CD14-positive monocyte (primary cell): Measurements from ENCODE around the gene H6PD. TPM values are rescaled to one million over a fixed set of nuclear protein-coding genes. Genes with fewer than 3 reads are reported as not detected.

Experiments used
- DNase-seq, 3 donors: peaks; one replicate each; pipeline ENCODE4 v3.0.0-alpha.2; 2011 to 2022
- H2AFZ ChIP-seq: 2 replicates; pipeline ENCODE4 v1.6.0; 2012; ENCODE audit warnings: mild to moderate bottlenecking, low read depth, low read length, inconsistent platforms; ENCODE audit not compliant: insufficient read depth, poor library complexity, severe bottlenecking
- H3K27ac ChIP-seq, 2 donors: 1 replicate in 1 of 2; 2 replicates in 1 of 2; pipeline ENCODE4 v1.5.1; 2012 to 2013; ENCODE audit warnings: low read length in 2 of 2, control low read depth in 1 of 2, inconsistent platforms in 1 of 2, low read depth in 1 of 2, mild to moderate bottlenecking in 1 of 2
- H3K27me3 ChIP-seq, 2 donors: one replicate each; pipeline versions ENCODE4 v1.6.0 to v1.6.1; 2011 to 2013; ENCODE audit warnings: low read length in 2 of 2; ENCODE audit not compliant: control insufficient read depth in 2 of 2, insufficient read depth in 2 of 2
- H3K36me3 ChIP-seq, 2 donors: replicated peaks in 1 of 2; 1 replicate in 1 of 2; 2 replicates in 1 of 2; pipeline versions ENCODE4 v1.5.1 to v1.6.1; 2012 to 2013; ENCODE audit warnings: low read length in 2 of 2, control low read depth in 1 of 2, inconsistent platforms in 1 of 2, mild to moderate bottlenecking in 1 of 2; ENCODE audit not compliant: insufficient read depth in 2 of 2, control insufficient read depth in 1 of 2
- H3K4me1 ChIP-seq, 2 donors: 1 replicate in 1 of 2; 2 replicates in 1 of 2; pipeline versions ENCODE4 v1.5.1 to v1.6.1; 2012 to 2013; ENCODE audit warnings: low read length in 2 of 2, control low read depth in 1 of 2, inconsistent platforms in 1 of 2, mild to moderate bottlenecking in 1 of 2, moderate library complexity in 1 of 2; ENCODE audit not compliant: insufficient read depth in 2 of 2, control insufficient read depth in 1 of 2
- H3K4me2 ChIP-seq: replicated peaks from 2 replicates; pipeline ENCODE3; 2012; ENCODE audit warnings: low read length, moderate library complexity, mild to moderate bottlenecking; ENCODE audit not compliant: poor library complexity, severe bottlenecking; ENCODE audit errors: extremely low read depth
- H3K4me3 ChIP-seq, 3 experiments: fragments of 200-600 bp in 1 of 3; sonication (generic) in 1 of 3; replicated peaks in 1 of 3; 1 replicate in 2 of 3; 2 replicates in 1 of 3; pipeline ENCODE4 v1.5.1; 2011 to 2013; ENCODE audit warnings: low read length in 3 of 3, mild to moderate bottlenecking in 3 of 3, control low read depth in 2 of 3, low read depth in 2 of 3, inconsistent platforms in 1 of 3, moderate library complexity in 1 of 3
- H3K79me2 ChIP-seq: 2 replicates; pipeline ENCODE4 v1.6.0; 2012; ENCODE audit warnings: mild to moderate bottlenecking, control low read depth, inconsistent platforms, low read length, moderate library complexity; ENCODE audit not compliant: insufficient read depth
- H3K9ac ChIP-seq: 2 replicates; pipeline ENCODE4 v1.6.0; 2017; ENCODE audit warnings: low read length, mild to moderate bottlenecking; ENCODE audit not compliant: insufficient read depth, poor library complexity, severe bottlenecking
- H3K9me3 ChIP-seq, 2 donors: replicated peaks in 1 of 2; 1 replicate in 1 of 2; 2 replicates in 1 of 2; pipeline versions ENCODE4 v1.5.1 to v1.6.1; 2012 to 2013; ENCODE audit warnings: low read length in 2 of 2, control low read depth in 1 of 2; ENCODE audit not compliant: control insufficient read depth in 1 of 2, insufficient read depth in 1 of 2
- H4K20me1 ChIP-seq: 2 replicates; pipeline ENCODE4 v1.6.0; 2012; ENCODE audit warnings: mild to moderate bottlenecking, low read length, control low read depth, moderate library complexity; ENCODE audit not compliant: insufficient read depth
- H3K27ac Mint-ChIP-seq, 7 donors: one replicate each; pipeline ENCODE4 v1.8.0; 2020; ENCODE audit warnings: mild to moderate bottlenecking in 7 of 7, mixed read lengths in 7 of 7, moderate library complexity in 6 of 7, inconsistent platforms in 2 of 7
- H3K27me3 Mint-ChIP-seq, 3 donors: one replicate each; pipeline ENCODE4 v1.8.0; 2021 to 2022; ENCODE audit warnings: low read depth in 3 of 3, mild to moderate bottlenecking in 3 of 3, mixed read lengths in 3 of 3, moderate library complexity in 3 of 3, inconsistent platforms in 1 of 3
- H3K36me3 Mint-ChIP-seq, 2 donors: one replicate each; pipeline ENCODE4 v1.8.0; 2020; ENCODE audit warnings: mixed read lengths in 2 of 2, inconsistent platforms in 1 of 2, mild to moderate bottlenecking in 1 of 2
- H3K4me1 Mint-ChIP-seq: one replicate; pipeline ENCODE4 v1.8.0; 2020; ENCODE audit warnings: mild to moderate bottlenecking, mixed read lengths
- H3K4me3 Mint-ChIP-seq, 2 donors: one replicate each; pipeline ENCODE4 v1.8.0; 2020; ENCODE audit warnings: mild to moderate bottlenecking in 2 of 2, mixed read lengths in 2 of 2, moderate library complexity in 1 of 2
- H3K9me3 Mint-ChIP-seq, 7 donors: one replicate each; pipeline ENCODE4 v1.8.0; 2020 to 2022; ENCODE audit warnings: mixed read lengths in 7 of 7, mild to moderate bottlenecking in 6 of 7, moderate library complexity in 6 of 7, inconsistent platforms in 2 of 7
- WGBS: methylation state at CpG from one replicate; pipeline ENCODE4 v1.1.5; 2013; ENCODE audit warnings: missing lambda C conversion rate; ENCODE audit not compliant: insufficient coverage; 5-methylcytosine and 5-hydroxymethylcytosine counted together
- intact Hi-C, 2 donors: fragments of 100-400 bp; cut with micrococcal nuclease; formaldehyde crosslinking; loops; one replicate each; pipeline versions ENCODE4 v1.15.0 to v1.15.1; 2023
- polyA plus RNA-seq, 3 donors: library from polyadenylated mRNA; depleted of rRNA in 1 of 3; unstranded in 2 of 3; stranded (reverse) in 1 of 3; fragments of 300-500 nt in 2 of 3; fragments of >200 nt in 1 of 3; fragmentation: Illumina TruSeq in 2 of 3; gene quantifications; 1 replicate in 2 of 3; 2 replicates in 1 of 3; pipeline ENCODE4 v1.2.3, GENCODE V29; 2012 to 2021
- TF ChIP-seq, protein P1 (sequence below): fragments of 200-600 bp; IDR thresholded peaks from one replicate; pipeline ENCODE4 v1.8.0; 2022; ENCODE audit warnings: antibody characterized with exemption, mild to moderate bottlenecking

Gene H6PD
- polyA plus RNA-seq, 3 donors, result 8.6 to 15.9 (median 11.4) TPM

DNA sequence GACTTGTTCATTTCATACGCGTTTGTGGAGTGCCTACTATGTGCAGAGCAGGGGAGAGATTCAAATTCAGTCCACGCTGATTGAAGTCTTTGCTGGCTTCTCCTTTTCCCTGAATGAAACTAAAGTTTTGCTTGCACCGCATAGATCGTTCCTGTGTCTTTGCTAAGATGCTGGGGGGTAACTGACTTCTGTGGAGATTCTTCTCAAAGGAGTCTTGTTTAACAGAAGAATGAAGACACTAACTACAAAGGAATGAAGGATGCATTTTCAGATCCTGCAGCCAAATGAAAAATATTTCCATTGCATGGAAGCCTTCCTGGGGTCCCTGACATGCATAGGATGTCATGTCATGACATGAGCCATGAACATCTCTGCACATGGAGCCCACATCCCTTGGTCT, 26.9 kb upstream of the H6PD start:
- H3K9me3 Mint-ChIP-seq, result peaks cover 0 to 10% (median 0%) of the 10 kb centered on the region in 7 donors
- peaks cover 0 to 3% of the 10 kb centered on the region in 2 donors for H3K36me3 Mint-ChIP-seq
- no peak overlapping the region for H3K4me3 Mint-ChIP-seq
- TF ChIP-seq, protein P1, sequence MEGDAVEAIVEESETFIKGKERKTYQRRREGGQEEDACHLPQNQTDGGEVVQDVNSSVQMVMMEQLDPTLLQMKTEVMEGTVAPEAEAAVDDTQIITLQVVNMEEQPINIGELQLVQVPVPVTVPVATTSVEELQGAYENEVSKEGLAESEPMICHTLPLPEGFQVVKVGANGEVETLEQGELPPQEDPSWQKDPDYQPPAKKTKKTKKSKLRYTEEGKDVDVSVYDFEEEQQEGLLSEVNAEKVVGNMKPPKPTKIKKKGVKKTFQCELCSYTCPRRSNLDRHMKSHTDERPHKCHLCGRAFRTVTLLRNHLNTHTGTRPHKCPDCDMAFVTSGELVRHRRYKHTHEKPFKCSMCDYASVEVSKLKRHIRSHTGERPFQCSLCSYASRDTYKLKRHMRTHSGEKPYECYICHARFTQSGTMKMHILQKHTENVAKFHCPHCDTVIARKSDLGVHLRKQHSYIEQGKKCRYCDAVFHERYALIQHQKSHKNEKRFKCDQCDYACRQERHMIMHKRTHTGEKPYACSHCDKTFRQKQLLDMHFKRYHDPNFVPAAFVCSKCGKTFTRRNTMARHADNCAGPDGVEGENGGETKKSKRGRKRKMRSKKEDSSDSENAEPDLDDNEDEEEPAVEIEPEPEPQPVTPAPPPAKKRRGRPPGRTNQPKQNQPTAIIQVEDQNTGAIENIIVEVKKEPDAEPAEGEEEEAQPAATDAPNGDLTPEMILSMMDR, result no peak
- H2AFZ ChIP-seq, result no peak overlapping the region
- no peaks in the 10 kb centered on the region for H3K79me2 ChIP-seq
- H3K27me3 Mint-ChIP-seq, result peaks cover 37 to 48% (median 42%) of the 10 kb centered on the region in 3 donors
- peaks cover 0 to 7% of the 10 kb centered on the region in 2 donors for H3K9me3 ChIP-seq
- H3K4me2 ChIP-seq, result no peak overlapping the region
- H3K4me1 Mint-ChIP-seq, result peaks cover 9% of the 10 kb centered on the region
- H3K4me1 ChIP-seq, result no peaks in the 10 kb centered on the region
- DNase-seq, result no peak
- H3K9ac ChIP-seq, result no peak overlapping the region
- peak overlapping the region in 1 of 7 donors; percentile 66 for H3K27ac Mint-ChIP-seq
- 86% methylated on average over 3 of the region's 5 CpGs for WGBS
- H3K27me3 ChIP-seq, result peaks cover 19 to 22% of the 10 kb centered on the region in 2 donors
- intact Hi-C loops, result no loop called here
- H4K20me1 ChIP-seq, result no peaks in the 10 kb centered on the region
- no peak overlapping the region for H3K27ac ChIP-seq
- H3K4me3 ChIP-seq, result no peak overlapping the region
- H3K36me3 ChIP-seq, result no peaks in the 10 kb centered on the region

- no peak overlapping the region for H3K9ac ChIP-seq
- no peak for DNase-seq
- no peak overlapping the region for H3K4me2 ChIP-seq
- Mint-ChIP-seq H3K36me3 (no peaks in the 10 kb centered on the region), H3K9me3 (peaks cover 0 to 4% (median 0%) of the 10 kb centered on the region in 7 donors), H3K27ac (no peak overlapping the region), H3K27me3 (peaks cover 13 to 23% (median 15%) of the 10 kb centered on the region in 3 donors), H3K4me1 (peaks cover 4% of the 10 kb centered on the region), H3K4me3 (no peak overlapping the region)
- H3K27me3 ChIP-seq, result peaks cover 0 to 2% of the 10 kb centered on the region in 2 donors
- no peaks in the 10 kb centered on the region for H3K4me1 ChIP-seq
- H2AFZ ChIP-seq, result no peak overlapping the region
- H4K20me1 ChIP-seq, result no peaks in the 10 kb centered on the region
- H3K4me3 ChIP-seq, result no peak overlapping the region
- no peak overlapping the region for H3K27ac ChIP-seq
- TF ChIP-seq, protein P1, result no peak
- no peaks in the 10 kb centered on the region for H3K79me2 ChIP-seq
- H3K9me3 ChIP-seq, result no peaks in the 10 kb centered on the region
- H3K36me3 ChIP-seq, result no peaks in the 10 kb centered on the region
- 68% methylated on average over 11 of the region's 13 CpGs for WGBS
- intact Hi-C loops, result no loop called here
Observed at GRCh38 chr1:9211291-9211811, 23.2 kb upstream of the H6PD start.
